Measurements from ENCODE around the gene WIPI1.
"Not testable (repeated sequence)": the region's sequence is repeated elsewhere in the genome, so short reads cannot be mapped to it uniquely, and the experiment has no call there.

The WIPI1 gene

DNA sequence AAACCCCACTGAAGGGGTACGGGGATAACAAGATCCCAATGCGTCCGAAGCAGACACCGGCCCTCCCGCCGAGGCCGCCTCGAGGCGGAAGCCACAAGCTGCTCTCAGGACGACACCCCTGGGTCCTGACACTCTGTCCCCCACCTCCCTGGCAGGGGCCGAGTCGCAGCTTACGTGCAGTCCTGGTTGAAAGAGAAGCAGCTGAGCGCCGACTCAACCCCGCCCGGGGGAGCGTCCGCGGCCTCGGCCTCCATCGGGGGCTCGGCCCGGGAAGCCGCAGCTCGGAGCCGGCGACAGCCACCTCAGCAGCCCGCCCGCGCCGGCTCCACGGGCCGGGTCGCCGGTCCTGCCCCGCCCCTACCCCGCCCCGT is at the start of gene WIPI1:
Gene WIPI1 (minus strand): TSS at position 329 of the 371 bp plus-strand sequence. CDS start 75 bp downstream, at position 254.
- no peak for DNase-seq

DNA sequence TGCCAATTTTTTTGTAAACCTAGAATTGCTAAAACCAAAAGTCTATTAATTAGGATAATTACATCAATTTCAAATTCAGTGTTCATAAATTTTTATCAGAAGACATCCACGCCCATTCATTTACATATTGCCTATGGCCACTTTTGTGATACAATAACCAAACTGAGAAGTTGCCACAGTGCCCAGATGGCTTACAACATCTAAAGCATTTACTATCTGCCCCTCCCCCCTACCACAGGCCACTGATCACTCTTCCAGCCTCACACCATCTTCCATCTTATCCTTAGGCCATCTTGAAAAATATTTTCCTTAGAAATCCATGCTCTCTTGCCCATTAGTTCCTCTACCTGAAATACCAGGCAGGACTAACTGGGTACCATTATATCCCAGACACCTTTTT is 48.7 kb upstream of the WIPI1 start:
- no peak for DNase-seq

GRCh38 chr17:68501074-68501473 is 43.8 kb upstream of the WIPI1 start:
- DNase-seq, result no peak

GRCh38 chr17:68499587-68499986 is 42.3 kb upstream of the WIPI1 start:
- no peak for DNase-seq

DNA sequence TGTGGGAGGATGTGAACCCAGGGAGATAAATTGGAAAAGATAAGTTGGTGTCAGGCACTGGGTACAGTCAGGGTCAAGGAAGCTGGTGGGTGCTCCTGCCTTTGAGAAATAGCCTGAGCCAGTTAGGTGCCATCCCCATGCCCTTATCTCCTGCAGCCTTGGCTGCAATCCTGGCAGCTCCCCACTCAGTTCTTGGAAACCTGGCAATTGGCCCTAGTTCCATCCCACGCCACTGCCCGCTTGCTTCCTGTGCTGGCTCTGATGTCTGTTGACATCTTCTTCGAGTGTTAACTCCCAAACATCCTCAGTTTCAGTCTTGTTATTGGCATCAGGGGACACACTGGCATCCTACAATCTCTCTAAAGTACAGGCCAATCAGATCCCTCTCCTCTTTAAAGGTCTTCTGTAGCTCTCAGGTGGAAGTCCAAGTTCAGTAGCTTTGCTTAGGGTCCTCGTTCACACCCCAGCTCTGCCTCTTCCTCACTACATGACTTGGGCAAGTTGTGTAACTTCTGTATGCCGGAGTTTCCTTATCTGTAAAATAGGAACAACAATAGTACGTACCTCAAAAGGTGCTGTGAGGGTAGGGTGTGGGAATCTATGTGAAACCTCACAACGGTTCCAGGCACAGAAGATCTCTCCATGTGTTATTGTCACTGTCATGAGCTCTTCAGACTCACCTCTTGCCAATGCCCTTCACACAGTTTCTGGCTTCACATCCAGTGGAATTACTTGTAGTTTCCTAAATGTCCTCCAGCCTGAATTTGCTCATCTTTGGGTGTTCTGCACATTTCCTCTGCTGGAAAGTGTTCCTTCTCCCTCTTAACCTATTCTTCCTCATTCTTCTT is 41.4 kb upstream of the WIPI1 start:
- DNase-seq, result no peak

GRCh38 chr17:68497885-68498319 is 40.6 kb upstream of the WIPI1 start:
- no peak for DNase-seq

- no peak for DNase-seq
Observed at GRCh38 chr17:68495081-68495480, 37.8 kb upstream of the WIPI1 start.

- not testable (repeated sequence) for DNase-seq
Observed at GRCh38 chr17:68492394-68493054, 35.2 kb upstream of the WIPI1 start.

DNA sequence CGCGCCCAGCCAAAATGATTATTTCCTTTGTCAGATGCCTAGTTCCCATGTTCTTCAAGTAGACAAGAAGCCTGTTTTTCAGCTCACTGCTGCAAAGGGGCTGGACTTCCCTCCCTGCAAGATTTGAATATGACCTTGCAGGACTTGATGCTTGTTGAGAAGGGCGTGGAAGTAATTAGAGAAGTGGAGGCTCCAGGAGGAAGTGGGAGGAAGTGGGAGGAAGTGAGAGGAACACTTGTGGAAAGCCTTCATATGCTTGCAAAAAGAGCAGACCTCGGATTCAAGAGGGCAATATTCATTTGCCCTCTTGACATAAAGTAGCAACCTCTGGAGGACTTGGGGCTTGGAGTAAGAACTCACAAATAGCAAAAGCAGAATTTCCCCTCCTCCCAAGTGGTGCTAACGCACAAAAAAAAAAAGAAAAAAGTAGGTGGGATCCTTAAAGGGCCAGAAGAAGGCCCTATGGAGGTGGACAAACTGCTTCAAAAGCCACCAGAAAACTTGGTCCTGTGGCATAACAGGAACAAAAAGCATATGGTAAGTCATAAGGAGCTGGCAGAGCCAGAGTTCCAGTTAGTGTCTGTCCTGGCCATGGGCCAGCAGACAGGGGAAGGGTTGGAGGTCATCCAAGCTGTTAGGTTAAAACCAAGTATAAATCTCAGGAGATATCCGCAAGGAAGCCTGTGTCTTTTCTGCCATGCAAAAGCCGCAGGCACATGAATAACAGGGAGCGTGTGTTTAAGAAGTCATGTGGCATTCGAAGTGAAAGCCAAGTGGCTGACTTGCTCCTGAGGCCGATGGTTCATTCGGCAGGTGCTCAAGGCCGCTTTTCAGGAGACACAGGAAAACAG is 34.3 kb upstream of the WIPI1 start:
- no peak for DNase-seq

- DNase-seq, result no peak
Observed at GRCh38 chr17:68489919-68490318, 32.6 kb upstream of the WIPI1 start.

DNA sequence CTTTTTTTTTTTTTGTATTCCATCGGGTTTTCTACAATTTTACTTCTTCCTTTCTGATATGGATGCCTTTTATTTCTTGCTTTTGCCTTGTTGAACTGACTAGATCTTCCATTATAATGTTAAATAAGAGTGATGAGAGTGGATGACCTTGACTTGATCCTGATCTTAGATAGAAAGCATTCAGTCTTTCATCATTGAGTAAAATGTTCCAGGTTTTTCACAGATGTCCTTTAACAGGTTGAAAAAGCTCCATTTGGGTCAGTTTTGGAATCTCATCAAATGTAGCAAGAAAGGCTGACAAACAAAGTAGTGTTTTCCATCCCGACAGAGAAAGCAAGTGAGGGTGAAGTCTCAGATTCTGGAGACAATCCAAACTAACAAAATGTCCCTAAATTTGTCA is 27.2 kb upstream of the WIPI1 start:
- DNase-seq, result no peak

DNA sequence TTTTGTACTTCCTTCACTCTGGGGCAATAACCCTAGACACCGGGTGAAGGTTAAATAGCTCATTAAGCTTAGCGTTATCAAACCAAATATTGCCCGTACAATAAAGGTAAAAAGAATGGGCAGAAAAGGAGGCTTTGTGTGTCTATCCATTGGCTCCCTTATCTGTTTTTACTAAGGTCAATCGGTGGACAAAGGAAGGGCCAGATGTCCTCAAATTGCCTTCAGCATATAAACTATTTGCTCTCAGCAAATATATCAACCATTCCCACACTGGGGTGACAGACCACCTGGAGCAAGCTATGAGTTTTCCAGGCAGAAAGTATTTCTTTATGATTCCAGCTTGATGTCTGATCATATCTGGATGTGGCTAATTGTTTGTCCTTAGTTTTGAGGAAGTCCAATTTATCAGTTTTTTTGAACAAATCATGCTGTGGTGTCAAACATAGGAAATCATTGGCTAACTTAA is 25.3 kb upstream of the WIPI1 start:
- DNase-seq, result no peak

DNA sequence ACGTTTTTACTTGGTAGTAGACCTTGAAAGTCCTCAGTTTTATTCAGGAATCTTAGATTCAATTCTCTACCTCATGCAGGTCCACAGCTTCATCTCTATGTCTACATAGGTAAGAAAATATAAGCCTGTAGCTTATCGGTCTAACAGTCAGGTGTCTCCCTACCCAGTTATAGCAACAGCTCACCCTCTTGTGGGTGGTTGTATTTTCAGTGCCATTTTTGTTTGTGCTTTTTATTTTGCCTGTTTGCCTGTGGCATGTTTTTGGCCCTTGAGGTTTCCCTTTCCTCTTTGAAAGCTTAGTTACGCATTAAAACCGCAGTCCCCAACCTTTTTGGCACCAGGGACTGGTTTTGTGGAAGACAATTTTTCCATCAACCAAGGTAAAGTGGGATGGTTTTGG is 23.6 kb upstream of the WIPI1 start:
- no peak for DNase-seq

DNA sequence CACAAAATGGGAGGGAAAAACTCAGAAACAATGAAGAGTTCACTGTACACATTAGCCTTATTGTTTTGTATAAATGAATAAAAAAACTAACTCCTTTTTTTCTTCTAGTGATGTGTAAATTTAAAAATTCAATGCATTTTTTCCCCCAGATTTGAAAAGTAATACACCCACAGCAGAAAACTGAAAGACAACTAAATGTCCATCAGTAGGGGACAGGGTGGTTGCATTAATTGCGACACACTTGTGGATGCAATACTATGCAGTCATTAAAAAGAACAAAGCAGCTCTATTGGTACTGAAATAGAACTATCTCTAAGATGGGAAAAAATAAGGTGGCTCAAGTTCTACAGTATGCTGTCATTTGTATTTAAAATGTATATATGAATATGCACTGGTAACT is 13.7 kb upstream of the WIPI1 start:
- no peak for DNase-seq

DNA sequence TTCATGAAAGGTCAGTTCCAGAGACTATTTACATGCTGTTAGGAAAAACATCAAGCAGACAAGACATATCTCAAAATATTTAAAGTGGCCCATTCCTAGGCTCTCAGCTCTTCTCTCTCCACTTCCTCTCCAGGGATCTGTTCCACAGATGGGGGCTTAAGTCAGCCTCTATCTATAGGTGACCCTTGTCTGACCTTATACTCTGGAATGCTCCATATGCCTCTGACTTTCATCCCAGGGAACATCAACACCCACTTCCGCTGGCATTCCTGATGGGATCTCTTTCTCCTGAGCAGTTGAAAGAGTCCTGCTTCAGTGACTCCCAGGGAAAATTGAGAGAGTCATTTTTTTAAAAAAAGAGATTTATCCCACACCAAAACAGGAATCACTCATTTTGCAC is 11.5 kb upstream of the WIPI1 start:
- DNase-seq, result no peak

DNA sequence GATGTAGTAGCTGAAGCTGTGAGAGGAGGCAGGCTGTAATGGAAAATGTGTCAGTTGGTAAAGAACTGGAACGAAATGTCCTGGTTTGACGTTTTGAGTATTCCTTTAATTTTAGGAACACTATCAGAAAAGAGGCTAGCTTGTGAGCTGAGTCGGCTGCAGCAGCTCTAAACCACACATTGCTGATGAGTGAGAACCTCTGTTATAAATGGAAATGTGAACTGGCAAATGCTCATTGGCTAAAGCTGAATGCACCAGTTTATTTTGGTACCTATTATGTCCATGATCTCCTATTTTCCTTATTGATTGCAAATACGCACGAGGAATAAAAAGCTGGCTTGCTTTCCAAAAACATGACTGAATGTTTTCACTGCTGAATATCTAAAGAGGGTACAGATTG is 11.0 kb upstream of the WIPI1 start:
- DNase-seq, result no peak

- DNase-seq, result no peak
Observed at GRCh38 chr17:68463211-68464019, 6.1 kb upstream of the WIPI1 start.

GRCh38 chr17:68462381-68463210 is 5.3 kb upstream of the WIPI1 start:
- DNase-seq, result peak; percentile 60 to 65

- DNase-seq, result no peak
Observed at GRCh38 chr17:68461589-68461988, 4.3 kb upstream of the WIPI1 start.

- no peak for DNase-seq
Observed at GRCh38 chr17:68461122-68461539, 3.8 kb upstream of the WIPI1 start.

- no peak for DNase-seq
Observed at GRCh38 chr17:68460715-68461114, 3.4 kb upstream of the WIPI1 start.

DNA sequence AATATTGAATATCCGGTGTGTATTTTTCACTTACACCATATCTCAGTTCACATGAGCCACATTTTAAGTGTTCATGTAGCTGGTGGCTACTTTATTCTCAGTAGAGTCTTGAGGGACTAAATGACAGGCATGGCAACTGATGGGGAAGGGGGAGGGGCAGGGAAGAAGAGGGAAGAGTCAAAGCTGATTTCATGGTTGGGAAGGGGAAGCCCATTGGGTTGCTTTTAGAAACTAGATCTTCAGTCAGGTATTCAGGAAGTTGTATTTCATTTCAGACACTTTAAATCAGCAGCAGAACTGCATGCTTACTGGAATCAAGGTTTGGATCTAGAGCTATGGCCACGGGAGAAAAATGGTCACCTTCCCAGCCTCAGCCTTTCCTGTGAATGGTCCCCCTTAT is 2.9 kb upstream of the WIPI1 start:
- DNase-seq, result no peak
